Fibroblast of villous mesenchyme (primary cell): ENCODE data around the gene SIPA1L3. TPM values are rescaled to one million over a fixed set of nuclear protein-coding genes. Genes with fewer than 3 reads are reported as not detected.

Experiments used
- DNase-seq: peaks from one replicate; pipeline ENCODE4 v3.0.0-alpha.2; 2010; ENCODE audit warnings: low read depth
- H3K4me3 ChIP-seq: 2 replicates; pipeline ENCODE4 v1.5.1; 2011; ENCODE audit warnings: low read depth, mild to moderate bottlenecking, low read length
- CTCF ChIP-seq: IDR thresholded peaks from 2 replicates; pipeline ENCODE4 v1.5.1; 2012; ENCODE audit warnings: low read depth, mild to moderate bottlenecking, low read length; ENCODE audit not compliant: insufficient read depth
- total RNA-seq: library from RNA; depleted of rRNA; stranded (reverse); fragments of >200 nt; gene quantifications from 2 replicates; pipeline ENCODE4 v1.2.3, GENCODE V29; 2012

The SIPA1L3 gene
- total RNA-seq, 1 donor, result 19.0 TPM

GRCh38 chr19:38011426-38011825 lies 104.4 kb downstream of the SIPA1L3 start:
- TF ChIP-seq CTCF, result no peak
- DNase-seq, result no peak
- no peak overlapping the region for H3K4me3 ChIP-seq

- no peak for DNase-seq
- H3K4me3 ChIP-seq, result no peak overlapping the region
- TF ChIP-seq CTCF, result no peak
Measured at GRCh38 chr19:38012290-38012689, 105.3 kb downstream of the SIPA1L3 start.

GRCh38 chr19:38012944-38013343 lies 105.9 kb downstream of the SIPA1L3 start:
- DNase-seq, result no peak
- TF ChIP-seq CTCF, result no peak
- no peak overlapping the region for H3K4me3 ChIP-seq

GRCh38 chr19:38013913-38014580 lies 107.0 kb downstream of the SIPA1L3 start:
- no peak overlapping the region for H3K4me3 ChIP-seq
- DNase-seq, result no peak
- no peak for TF ChIP-seq CTCF

GRCh38 chr19:38015216-38015615 lies 108.2 kb downstream of the SIPA1L3 start:
- no peak overlapping the region for H3K4me3 ChIP-seq
- DNase-seq, result no peak
- TF ChIP-seq CTCF, result no peak

GRCh38 chr19:38015761-38016160 lies 108.8 kb downstream of the SIPA1L3 start:
- TF ChIP-seq CTCF, result no peak
- no peak overlapping the region for H3K4me3 ChIP-seq
- DNase-seq, result no peak
